PC-3 (cell line): ENCODE data around the gene PPP1R13B. TPM values are rescaled to one million over a fixed set of nuclear protein-coding genes. Genes with fewer than 3 reads are reported as not detected.

Source experiments
- ATAC-seq: fragments of 200-7000 bp; cut with Tn5 transposase; 2 replicates; pipeline ENCODE4 v1.9.1; 2020; ENCODE audit warnings: mild to moderate bottlenecking, moderate library complexity
- BruUV-seq: library from RNA; stranded (reverse); fragments of 400-500 nt; replicated peaks from 2 replicates; lab custom pipeline; 2021; lab: Mats Ljungman, UMichigan
- CTCF ChIA-PET: fragments of 300-600 bp; sonication (Branson Sonifier 250); formaldehyde crosslinking; loops from one replicate; lab custom pipeline; 2022; ENCODE audit warnings: antibody characterized with exemption; lab: Charles Lee
- POLR2A ChIA-PET: fragments of 300-600 bp; sonication (Branson Sonifier 250); formaldehyde crosslinking; loops from one replicate; lab custom pipeline; 2022; ENCODE audit warnings: antibody characterized with exemption; ENCODE audit not compliant: unreplicated experiment; lab: Charles Lee
- DNase-seq: peaks from one replicate; pipeline ENCODE4 v3.0.0-alpha.2; 2015
- H2AFZ ChIP-seq: fragments of 300-600 bp; sonication (generic); 2 replicates; pipeline ENCODE4 v1.6.0; 2016; ENCODE audit warnings: antibody characterized with exemption, low read length
- H3F3A ChIP-seq: fragments of 300-600 bp; sonication (generic); one replicate; pipeline ENCODE4 v1.6.0; 2017; ENCODE audit warnings: antibody characterized with exemption, low read length, control low read depth, mild to moderate bottlenecking; ENCODE audit not compliant: unreplicated experiment
- H3K27ac ChIP-seq: fragments of 300-600 bp; sonication (generic); 2 replicates; pipeline ENCODE4 v1.5.1; 2016; ENCODE audit warnings: mild to moderate bottlenecking, low read length
- H3K27me3 ChIP-seq: fragments of 300-600 bp; sonication (generic); 2 replicates; pipeline ENCODE4 v1.6.1; 2016; ENCODE audit warnings: low read length, mixed read lengths
- H3K36me3 ChIP-seq: fragments of 300-600 bp; sonication (generic); 2 replicates; pipeline ENCODE4 v1.6.1; 2016; ENCODE audit warnings: low read depth, mixed run types, low read length, mixed read lengths
- H3K4me1 ChIP-seq: fragments of 300-600 bp; sonication (generic); 2 replicates; pipeline ENCODE4 v1.5.1; 2016; ENCODE audit warnings: low read length; ENCODE audit not compliant: insufficient read depth
- H3K4me2 ChIP-seq: fragments of 300-600 bp; sonication (generic); 2 replicates; pipeline ENCODE4 v1.6.0; 2016; ENCODE audit warnings: low read length
- H3K4me3 ChIP-seq: fragments of 300-600 bp; sonication (generic); 2 replicates; pipeline ENCODE4 v1.5.1; 2016; ENCODE audit warnings: mild to moderate bottlenecking, low read length, mixed read lengths
- H3K79me2 ChIP-seq: fragments of 300-600 bp; sonication (generic); 2 replicates; pipeline ENCODE4 v1.6.1; 2017; ENCODE audit warnings: low read length, mixed read lengths
- H3K9ac ChIP-seq: fragments of 300-600 bp; sonication (generic); 2 replicates; pipeline ENCODE4 v1.6.0; 2016; ENCODE audit warnings: mild to moderate bottlenecking, low read length
- H3K9me2 ChIP-seq: fragments of 300-600 bp; sonication (generic); replicated peaks from 2 replicates; pipeline ENCODE4 v1.6.1; 2016; ENCODE audit warnings: mixed run types, low read length, mixed read lengths
- H3K9me3 ChIP-seq: fragments of 300-600 bp; sonication (generic); 2 replicates; pipeline ENCODE4 v1.6.1; 2016; ENCODE audit warnings: low read length, mixed read lengths
- H4K20me1 ChIP-seq: fragments of 300-600 bp; sonication (generic); 2 replicates; pipeline ENCODE4 v1.6.1; 2016; ENCODE audit warnings: low read length, mixed read lengths
- EZH2 ChIP-seq: fragments of 300-600 bp; sonication (generic); IDR thresholded peaks from one replicate; pipeline ENCODE4 v1.6.1; 2017; ENCODE audit warnings: antibody characterized with exemption, mild to moderate bottlenecking, low read length; ENCODE audit not compliant: unreplicated experiment
- EZH2phosphoT487 ChIP-seq: fragments of 300-600 bp; sonication (generic); IDR thresholded peaks from 2 replicates; pipeline ENCODE4 v1.6.1; 2018; ENCODE audit warnings: mild to moderate bottlenecking, antibody characterized with exemption, low read length, borderline replicate concordance
- intact Hi-C: fragments of 100-400 bp; cut with micrococcal nuclease; formaldehyde crosslinking; loops from 2 replicates; pipeline ENCODE4 v1.9.0; 2023
- total RNA-seq: library from RNA; depleted of rRNA; stranded (reverse); fragments of >200 nt; gene quantifications from 2 replicates; pipeline ENCODE4 v1.2.3, GENCODE V29; 2014
- TF ChIP-seq, protein P1 (sequence below): fragments of 300-600 bp; sonication (generic); conservative IDR thresholded peaks from 2 replicates; pipeline ENCODE4 v1.5.1; 2017; ENCODE audit warnings: antibody characterized with exemption, low read depth, mild to moderate bottlenecking, low read length

PPP1R13B gene
- total RNA-seq, 1 experiment from 2014 or later: 13.0 TPM

DNA sequence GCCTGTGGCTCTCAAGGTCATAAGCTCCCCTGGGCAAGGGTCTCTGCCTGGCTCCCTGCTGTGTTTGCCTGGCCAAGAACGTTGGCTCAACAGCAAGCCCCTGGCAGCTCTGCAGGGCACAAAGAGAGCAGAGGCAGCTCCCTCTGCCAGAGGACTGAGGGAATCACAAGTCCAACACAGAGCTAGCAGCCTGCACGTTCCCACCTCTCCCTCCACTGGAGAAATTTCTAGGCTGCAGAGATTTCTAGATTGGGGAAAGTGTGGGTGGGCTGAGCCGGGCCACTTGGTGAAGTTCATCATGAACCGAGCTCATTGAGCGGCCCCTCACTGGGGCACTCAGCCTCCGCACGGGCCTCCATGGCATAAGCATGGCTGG lies 111.9 kb downstream of the PPP1R13B start:
- H3K9me3 ChIP-seq: no peaks in the 10 kb centered on the region
- no peaks in the 10 kb centered on the region for H3F3A ChIP-seq
- H3K4me2 ChIP-seq: no peak overlapping the region
- ATAC-seq (no peak), DNase-seq (no peak)
- H3K36me3 ChIP-seq: peaks cover 9% of the 10 kb centered on the region; the same call in 1 of the 2 replicates
- BruUV-seq: no TSS peak
- H3K9ac ChIP-seq: no peak overlapping the region
- no peaks in the 10 kb centered on the region for H3K9me2 ChIP-seq
- no peak overlapping the region for H3K27ac ChIP-seq
- intact Hi-C loops: no loop called here
- no peaks in the 10 kb centered on the region for H4K20me1 ChIP-seq
- H3K27me3 ChIP-seq: no peaks in the 10 kb centered on the region
- H3K4me1 ChIP-seq: no peaks in the 10 kb centered on the region
- ChIA-PET POLR2A (no interaction called here), CTCF (no interaction called here)
- H3K4me3 ChIP-seq: no peak overlapping the region
- H2AFZ ChIP-seq: no peak overlapping the region
- no peaks in the 10 kb centered on the region for H3K79me2 ChIP-seq
- TF ChIP-seq EZH2phosphoT487 (no peak), EZH2 (no peak)
- TF ChIP-seq, protein P1, sequence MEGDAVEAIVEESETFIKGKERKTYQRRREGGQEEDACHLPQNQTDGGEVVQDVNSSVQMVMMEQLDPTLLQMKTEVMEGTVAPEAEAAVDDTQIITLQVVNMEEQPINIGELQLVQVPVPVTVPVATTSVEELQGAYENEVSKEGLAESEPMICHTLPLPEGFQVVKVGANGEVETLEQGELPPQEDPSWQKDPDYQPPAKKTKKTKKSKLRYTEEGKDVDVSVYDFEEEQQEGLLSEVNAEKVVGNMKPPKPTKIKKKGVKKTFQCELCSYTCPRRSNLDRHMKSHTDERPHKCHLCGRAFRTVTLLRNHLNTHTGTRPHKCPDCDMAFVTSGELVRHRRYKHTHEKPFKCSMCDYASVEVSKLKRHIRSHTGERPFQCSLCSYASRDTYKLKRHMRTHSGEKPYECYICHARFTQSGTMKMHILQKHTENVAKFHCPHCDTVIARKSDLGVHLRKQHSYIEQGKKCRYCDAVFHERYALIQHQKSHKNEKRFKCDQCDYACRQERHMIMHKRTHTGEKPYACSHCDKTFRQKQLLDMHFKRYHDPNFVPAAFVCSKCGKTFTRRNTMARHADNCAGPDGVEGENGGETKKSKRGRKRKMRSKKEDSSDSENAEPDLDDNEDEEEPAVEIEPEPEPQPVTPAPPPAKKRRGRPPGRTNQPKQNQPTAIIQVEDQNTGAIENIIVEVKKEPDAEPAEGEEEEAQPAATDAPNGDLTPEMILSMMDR: no peak

DNA sequence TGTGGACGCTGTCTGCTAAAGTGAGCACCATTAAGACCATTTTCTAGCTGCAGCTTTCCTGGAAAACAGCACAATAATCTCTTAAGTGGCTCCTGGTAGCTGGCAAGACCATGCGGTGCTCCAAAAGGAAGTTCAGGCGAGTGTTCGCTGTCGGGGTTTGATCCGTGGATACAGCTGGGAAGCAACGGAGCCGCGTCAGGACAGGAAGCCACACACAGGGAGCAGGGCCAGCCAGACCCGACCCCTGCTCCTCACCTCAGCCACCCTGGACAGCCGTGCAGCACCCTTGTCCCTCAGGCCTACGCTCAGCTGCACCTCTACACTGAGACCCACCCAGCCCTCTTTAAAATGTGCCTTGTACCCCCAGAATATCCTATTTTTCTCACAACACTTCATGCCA lies 112.4 kb downstream of the PPP1R13B start:
- Histone ChIP-seq H3K4me1 (no peaks in the 10 kb centered on the region), H3K79me2 (no peaks in the 10 kb centered on the region), H2AFZ (no peak overlapping the region), H3K9ac (no peak overlapping the region), H3K9me3 (no peaks in the 10 kb centered on the region), H3K4me2 (no peak overlapping the region), H3K36me3 (peaks cover 9% of the 10 kb centered on the region; the same call in 1 of the 2 replicates), H3F3A (no peaks in the 10 kb centered on the region), H4K20me1 (no peaks in the 10 kb centered on the region), H3K27ac (no peak overlapping the region), H3K27me3 (no peaks in the 10 kb centered on the region), H3K4me3 (no peak overlapping the region), H3K9me2 (no peaks in the 10 kb centered on the region)
- ChIA-PET POLR2A (no interaction called here), CTCF (no interaction called here)
- no TSS peak for BruUV-seq
- no peak for TF ChIP-seq EZH2
- TF ChIP-seq EZH2phosphoT487: no peak
- TF ChIP-seq, protein P1: no peak
- intact Hi-C loops: no loop called here
- ATAC-seq (no peak), DNase-seq (no peak)

DNA sequence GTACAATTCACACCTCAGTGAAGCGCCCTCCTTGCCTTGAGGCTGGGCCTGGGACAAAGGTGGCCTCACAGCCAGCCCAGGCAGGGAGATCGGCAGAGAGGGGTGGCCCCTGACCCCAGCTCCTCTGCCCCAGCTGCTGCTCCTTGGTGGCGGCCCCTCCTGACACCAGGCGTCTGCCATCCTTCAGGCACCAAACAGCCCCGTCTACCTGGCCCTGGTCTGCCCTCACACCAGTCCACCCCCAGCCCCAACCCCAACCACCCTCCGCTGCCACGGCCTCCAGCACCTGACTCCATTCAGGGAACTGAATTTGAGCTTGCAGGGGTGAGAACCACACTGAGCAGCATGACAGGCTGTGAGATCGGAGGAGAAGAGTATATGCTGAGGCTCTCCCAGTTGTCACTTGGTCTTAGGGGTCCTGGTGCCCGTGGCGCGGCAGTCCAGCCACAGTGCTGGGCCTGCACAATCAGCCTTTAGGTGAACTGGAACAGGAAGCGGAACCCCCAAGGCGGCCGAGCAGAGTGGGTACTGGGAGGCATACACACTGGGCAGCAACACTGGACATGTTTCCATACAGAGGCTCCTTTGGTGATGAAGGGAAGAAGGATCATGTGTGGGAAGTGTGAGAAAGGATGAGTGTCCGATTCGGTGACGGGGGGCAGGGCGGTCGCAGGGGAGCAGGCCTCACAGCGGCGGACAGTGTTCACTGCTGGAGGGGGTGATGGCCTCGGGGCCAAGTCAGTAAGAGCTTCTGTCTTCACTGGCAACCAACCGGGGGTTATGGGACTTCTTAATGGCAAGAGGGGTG lies 113.1 kb downstream of the PPP1R13B start:
- no peak overlapping the region for H3K27ac ChIP-seq
- no peaks in the 10 kb centered on the region for H4K20me1 ChIP-seq
- ATAC-seq: peak; percentile 6; the same call in 1 of the 2 replicates
- no peak overlapping the region for H3K4me3 ChIP-seq
- no peaks in the 10 kb centered on the region for H3K27me3 ChIP-seq
- no peak overlapping the region for H3K4me2 ChIP-seq
- no peaks in the 10 kb centered on the region for H3K9me3 ChIP-seq
- ChIA-PET CTCF (no interaction called here), POLR2A (no interaction called here)
- no peaks in the 10 kb centered on the region for H3K79me2 ChIP-seq
- H3F3A ChIP-seq: no peaks in the 10 kb centered on the region
- no peak for DNase-seq
- no peak overlapping the region for H3K9ac ChIP-seq
- TF ChIP-seq EZH2 (no peak), EZH2phosphoT487 (no peak)
- TF ChIP-seq, protein P1: no peak
- H3K36me3 ChIP-seq: peaks cover 9% of the 10 kb centered on the region; the same call in 1 of the 2 replicates
- H3K9me2 ChIP-seq: no peaks in the 10 kb centered on the region
- no peaks in the 10 kb centered on the region for H3K4me1 ChIP-seq
- intact Hi-C loops: no loop called here
- TSS peak; percentile 13 for BruUV-seq
- no peak overlapping the region for H2AFZ ChIP-seq
